IPS-NIHi7 (cell line): ENCODE measurements around the gene GTF2A2.

Experiments
- DNase-seq: peaks from one replicate; pipeline ENCODE4 v3.0.0; 2012; ENCODE audit warnings: mixed read lengths; ENCODE audit errors: extremely low spot score

The GTF2A2 gene

GRCh38 chr15:59605994-59606393 is 51.3 kb downstream of the GTF2A2 start:
- DNase-seq, result no peak

GRCh38 chr15:59598461-59598860 is 58.9 kb downstream of the GTF2A2 start:
- no peak for DNase-seq

GRCh38 chr15:59596640-59597039 is 60.7 kb downstream of the GTF2A2 start:
- DNase-seq, result no peak

GRCh38 chr15:59595434-59595915 is 61.8 kb downstream of the GTF2A2 start:
- no peak for DNase-seq

GRCh38 chr15:59594991-59595390 is 62.3 kb downstream of the GTF2A2 start:
- DNase-seq, result no peak

GRCh38 chr15:59594493-59594942 is 62.8 kb downstream of the GTF2A2 start:
- no peak for DNase-seq

- no peak for DNase-seq
Observed at GRCh38 chr15:59591356-59591755, 66.0 kb downstream of the GTF2A2 start.

- DNase-seq, result no peak
Observed at GRCh38 chr15:59590027-59590426, 67.3 kb downstream of the GTF2A2 start.
